Ascending aorta (tissue), 2 donors: ENCODE measurements around the gene HECW1. TPM values are rescaled to one million over a fixed set of nuclear protein-coding genes. Genes with fewer than 3 reads are reported as not detected.

Experiments
- DNase-seq, 2 donors: peaks; one replicate each; pipeline ENCODE4 v3.0.0-alpha.2; 2019; ENCODE audit warnings: low spot score in 2 of 2
- H3K27ac ChIP-seq, 2 donors: fragments of 200-600 bp; sonication (generic); one replicate each; pipeline ENCODE4 v1.5.1; 2016 to 2017; ENCODE audit warnings: mild to moderate bottlenecking in 1 of 2
- H3K27me3 ChIP-seq: fragments of 200-600 bp; sonication (generic); one replicate; pipeline ENCODE4 v1.5.1; 2017
- H3K36me3 ChIP-seq, 2 donors: fragments of 200-600 bp; sonication (generic); one replicate each; pipeline ENCODE4 v1.5.1; 2016
- H3K4me1 ChIP-seq, 2 donors: fragments of 200-600 bp; sonication (generic); one replicate each; pipeline ENCODE4 v1.5.1; 2016 to 2017; ENCODE audit warnings: mild to moderate bottlenecking in 1 of 2
- H3K4me3 ChIP-seq, 2 donors: fragments of 200-600 bp; sonication (generic); one replicate each; pipeline ENCODE4 v1.5.1; 2016 to 2017; ENCODE audit warnings: mild to moderate bottlenecking in 1 of 2
- H3K9me3 ChIP-seq, 2 donors: fragments of 200-600 bp; sonication (generic); one replicate each; pipeline ENCODE4 v1.5.1; 2016
- intact Hi-C: fragments of 100-400 bp; cut with DNase I; formaldehyde crosslinking; loops from one replicate; pipeline ENCODE4 v1.15.1; 2023
- total RNA-seq: library from RNA; depleted of rRNA; stranded (reverse); fragments of >200 nt; gene quantifications from one replicate; pipeline ENCODE4 v1.1.0, GENCODE V29; 2016
- TF ChIP-seq, protein P1 (sequence below), 3 experiments: fragments of 200-600 bp in 2 of 3; fragments of 450-650 bp in 1 of 3; sonication (generic) in 2 of 3; IDR thresholded peaks; one replicate each; pipeline ENCODE4 v1.5.1; 2016 to 2019; ENCODE audit warnings: antibody characterized with exemption in 3 of 3, mild to moderate bottlenecking in 1 of 3, moderate library complexity in 1 of 3

HECW1 gene
- total RNA-seq, 1 donor from 2014 or later = not detected

DNA sequence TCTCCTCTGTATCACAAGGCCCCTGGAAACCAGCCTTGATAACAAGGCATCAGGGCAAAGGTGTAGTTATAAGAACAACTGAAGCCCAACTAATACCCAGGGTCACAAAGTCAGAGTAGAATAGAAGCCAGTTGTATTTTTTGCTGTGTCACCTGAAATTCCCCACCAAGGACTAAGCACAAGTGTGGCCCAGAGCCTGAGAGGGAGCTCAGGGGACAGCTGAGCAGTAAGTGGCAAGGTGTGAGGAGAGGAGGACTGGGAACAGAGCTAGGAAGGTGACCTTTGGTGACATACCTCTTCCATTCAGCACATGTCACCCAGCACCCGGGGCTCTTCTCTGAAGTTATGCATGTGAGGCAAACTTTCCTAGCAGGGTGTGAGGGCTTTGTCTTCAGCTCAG is 179.9 kb downstream of the HECW1 start:
- H3K27me3 ChIP-seq = no peaks in the 10 kb centered on the region
- peaks cover 0 to 10% of the 10 kb centered on the region in 2 donors for H3K9me3 ChIP-seq
- TF ChIP-seq, protein P1, sequence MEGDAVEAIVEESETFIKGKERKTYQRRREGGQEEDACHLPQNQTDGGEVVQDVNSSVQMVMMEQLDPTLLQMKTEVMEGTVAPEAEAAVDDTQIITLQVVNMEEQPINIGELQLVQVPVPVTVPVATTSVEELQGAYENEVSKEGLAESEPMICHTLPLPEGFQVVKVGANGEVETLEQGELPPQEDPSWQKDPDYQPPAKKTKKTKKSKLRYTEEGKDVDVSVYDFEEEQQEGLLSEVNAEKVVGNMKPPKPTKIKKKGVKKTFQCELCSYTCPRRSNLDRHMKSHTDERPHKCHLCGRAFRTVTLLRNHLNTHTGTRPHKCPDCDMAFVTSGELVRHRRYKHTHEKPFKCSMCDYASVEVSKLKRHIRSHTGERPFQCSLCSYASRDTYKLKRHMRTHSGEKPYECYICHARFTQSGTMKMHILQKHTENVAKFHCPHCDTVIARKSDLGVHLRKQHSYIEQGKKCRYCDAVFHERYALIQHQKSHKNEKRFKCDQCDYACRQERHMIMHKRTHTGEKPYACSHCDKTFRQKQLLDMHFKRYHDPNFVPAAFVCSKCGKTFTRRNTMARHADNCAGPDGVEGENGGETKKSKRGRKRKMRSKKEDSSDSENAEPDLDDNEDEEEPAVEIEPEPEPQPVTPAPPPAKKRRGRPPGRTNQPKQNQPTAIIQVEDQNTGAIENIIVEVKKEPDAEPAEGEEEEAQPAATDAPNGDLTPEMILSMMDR (IDR thresholded peaks at IDR 0.05) = no peak
- H3K36me3 ChIP-seq = no peaks in the 10 kb centered on the region
- no peak overlapping the region for H3K27ac ChIP-seq
- intact Hi-C loops = no loop called here
- no peak overlapping the region for H3K4me3 ChIP-seq
- no peak for DNase-seq
- no peaks in the 10 kb centered on the region for H3K4me1 ChIP-seq

DNA sequence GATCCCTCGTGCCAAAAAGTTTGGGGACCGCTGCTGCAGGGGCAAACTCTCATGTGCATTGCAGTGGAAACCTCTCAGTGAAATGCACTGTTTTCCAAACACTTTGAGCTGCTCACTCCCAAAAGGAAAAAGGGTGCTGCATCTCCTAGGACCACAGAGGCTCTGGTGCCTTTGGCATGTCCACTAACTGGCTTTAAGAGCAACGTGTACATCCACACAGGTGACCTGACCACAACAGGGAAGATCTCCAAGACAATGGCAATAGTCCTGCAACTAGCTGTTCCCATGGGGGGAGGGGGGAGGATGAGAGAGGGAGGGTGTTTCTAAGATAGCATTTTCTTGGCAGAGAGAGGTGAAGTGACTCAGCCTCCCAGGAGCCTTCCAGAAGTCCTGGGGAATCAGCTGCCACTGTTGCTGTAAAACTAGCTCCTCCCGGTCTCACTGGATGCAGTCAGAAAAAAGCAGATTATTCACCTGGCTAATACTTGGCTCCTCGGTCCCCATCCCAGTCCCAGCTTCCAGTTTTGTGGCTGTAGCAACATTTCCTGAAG is 181.7 kb downstream of the HECW1 start:
- Histone ChIP-seq H3K27ac (no peak overlapping the region), H3K4me1 (no peaks in the 10 kb centered on the region), H3K36me3 (no peaks in the 10 kb centered on the region), H3K4me3 (no peak overlapping the region), H3K9me3 (peaks cover 0 to 10% of the 10 kb centered on the region in 2 donors), H3K27me3 (no peaks in the 10 kb centered on the region)
- intact Hi-C loops = no loop called here
- no peak for DNase-seq
- TF ChIP-seq, protein P1 (IDR thresholded peaks at IDR 0.05) = no peak

DNA sequence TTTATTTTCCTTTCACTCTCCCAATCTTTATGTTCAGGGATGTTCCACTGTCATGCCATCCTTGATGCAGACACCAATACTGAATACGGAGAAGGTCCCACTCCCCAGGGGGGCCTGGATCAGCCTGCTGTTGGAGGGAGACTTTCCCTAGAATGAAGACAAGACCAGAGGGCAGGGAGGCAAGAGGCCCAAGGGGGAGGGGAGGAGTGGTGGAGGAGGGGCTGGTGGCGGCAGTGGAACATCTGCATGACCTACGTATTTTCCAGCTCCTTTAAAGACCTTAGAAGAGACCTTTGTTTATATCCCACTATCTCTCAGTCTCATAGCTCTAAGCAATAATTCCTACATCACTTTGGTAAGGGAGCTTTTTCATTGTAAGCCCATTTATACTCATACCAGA is 183.0 kb downstream of the HECW1 start:
- Histone ChIP-seq H3K4me3 (no peak overlapping the region), H3K36me3 (no peaks in the 10 kb centered on the region), H3K4me1 (no peaks in the 10 kb centered on the region), H3K9me3 (peaks cover 0 to 10% of the 10 kb centered on the region in 2 donors), H3K27me3 (no peaks in the 10 kb centered on the region), H3K27ac (no peak overlapping the region)
- TF ChIP-seq, protein P1 (IDR thresholded peaks at IDR 0.05) = no peak
- intact Hi-C loops = no loop called here
- DNase-seq = no peak

DNA sequence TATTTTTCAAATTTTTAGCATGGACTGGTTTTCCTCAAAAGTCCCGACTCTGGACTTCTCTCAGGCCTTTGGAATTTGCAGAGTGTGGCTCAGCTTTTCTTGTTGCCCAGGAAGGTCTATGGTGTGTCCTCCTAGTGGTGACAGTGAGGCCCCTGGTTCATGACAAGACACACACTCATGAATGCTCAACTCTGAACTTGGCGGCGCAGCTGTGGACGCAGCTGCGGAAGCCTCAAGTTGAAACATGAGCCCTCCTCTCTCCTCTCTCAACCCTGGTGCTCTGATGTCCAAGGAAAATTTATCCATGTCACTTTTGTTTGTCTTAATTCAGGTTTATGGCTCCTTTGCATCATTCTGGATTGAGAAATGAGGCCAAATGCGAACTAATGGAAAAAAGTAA is 183.9 kb downstream of the HECW1 start:
- no peak overlapping the region for H3K27ac ChIP-seq
- TF ChIP-seq, protein P1 (IDR thresholded peaks at IDR 0.05) = no peak
- no peak overlapping the region for H3K4me3 ChIP-seq
- no peaks in the 10 kb centered on the region for H3K27me3 ChIP-seq
- no peaks in the 10 kb centered on the region for H3K36me3 ChIP-seq
- no peaks in the 10 kb centered on the region for H3K4me1 ChIP-seq
- intact Hi-C loops = no loop called here
- DNase-seq = no peak
- peaks cover 0 to 3% of the 10 kb centered on the region in 2 donors for H3K9me3 ChIP-seq

DNA sequence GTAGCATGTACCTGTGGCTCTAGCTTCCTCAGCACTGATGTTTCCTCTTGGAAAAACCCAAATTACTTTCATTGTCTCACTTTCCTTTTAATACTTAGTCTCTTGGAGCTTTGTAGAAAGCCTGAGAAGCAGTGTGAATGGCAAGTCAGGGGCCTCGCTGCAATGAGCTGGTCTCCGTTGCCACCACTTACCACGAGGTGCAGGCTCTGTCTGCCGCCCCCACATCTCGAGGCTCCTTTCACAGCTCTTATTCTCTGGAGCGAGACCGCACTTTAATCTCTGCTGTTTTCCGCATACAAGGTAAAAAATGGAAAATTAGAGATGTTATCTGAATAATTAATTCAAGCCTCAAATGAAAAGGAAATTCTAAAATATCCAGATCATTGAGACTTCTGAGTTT is 186.2 kb downstream of the HECW1 start:
- Histone ChIP-seq H3K27me3 (no peaks in the 10 kb centered on the region), H3K36me3 (no peaks in the 10 kb centered on the region), H3K4me1 (no peaks in the 10 kb centered on the region), H3K4me3 (no peak overlapping the region), H3K9me3 (no peaks in the 10 kb centered on the region), H3K27ac (no peak overlapping the region)
- intact Hi-C loops = no loop called here
- no peak for DNase-seq
- TF ChIP-seq, protein P1 (IDR thresholded peaks at IDR 0.05) = no peak

DNA sequence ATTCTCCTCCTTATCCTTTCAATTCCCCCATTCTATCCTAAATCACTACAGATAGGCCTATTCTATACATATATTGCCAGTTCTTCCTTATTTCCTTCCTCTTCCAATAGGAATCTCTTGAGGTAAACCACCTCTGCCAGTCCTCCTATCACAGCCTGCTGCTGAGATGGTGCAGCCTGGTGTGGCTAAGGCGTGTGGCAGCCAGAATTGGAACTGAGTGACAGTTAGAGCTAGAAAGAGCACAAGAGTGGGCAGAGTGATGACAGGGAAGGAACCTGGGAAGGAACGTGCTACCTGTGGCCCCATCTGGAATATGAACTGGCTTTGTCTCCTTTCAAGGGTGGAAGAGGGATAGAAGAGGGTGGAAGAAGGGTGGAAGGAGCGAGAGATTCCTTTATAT is 187.7 kb downstream of the HECW1 start:
- no peaks in the 10 kb centered on the region for H3K36me3 ChIP-seq
- intact Hi-C loops = no loop called here
- H3K4me1 ChIP-seq = no peaks in the 10 kb centered on the region
- H3K9me3 ChIP-seq = no peaks in the 10 kb centered on the region
- H3K27me3 ChIP-seq = no peaks in the 10 kb centered on the region
- H3K4me3 ChIP-seq = no peak overlapping the region
- TF ChIP-seq, protein P1 (IDR thresholded peaks at IDR 0.05) = no peak
- no peak for DNase-seq
- H3K27ac ChIP-seq = no peak overlapping the region
